Stimulated activated CD4-positive, alpha-beta T cell treated with anti-CD3 and anti-CD28 coated beads, Interleukin-15, amount 100 ng/mL, for 1 hour (primary cell): Measurements from ENCODE around the gene TRIM54.

Experiments
- DNase-seq, 2 donors: peaks; one replicate each; pipeline ENCODE4 v3.0.0-alpha.2; 2020; ENCODE audit warnings: low read depth in 1 of 2, low spot score in 1 of 2

TRIM54 gene, protein sequence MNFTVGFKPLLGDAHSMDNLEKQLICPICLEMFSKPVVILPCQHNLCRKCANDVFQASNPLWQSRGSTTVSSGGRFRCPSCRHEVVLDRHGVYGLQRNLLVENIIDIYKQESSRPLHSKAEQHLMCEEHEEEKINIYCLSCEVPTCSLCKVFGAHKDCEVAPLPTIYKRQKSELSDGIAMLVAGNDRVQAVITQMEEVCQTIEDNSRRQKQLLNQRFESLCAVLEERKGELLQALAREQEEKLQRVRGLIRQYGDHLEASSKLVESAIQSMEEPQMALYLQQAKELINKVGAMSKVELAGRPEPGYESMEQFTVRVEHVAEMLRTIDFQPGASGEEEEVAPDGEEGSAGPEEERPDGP

DNA sequence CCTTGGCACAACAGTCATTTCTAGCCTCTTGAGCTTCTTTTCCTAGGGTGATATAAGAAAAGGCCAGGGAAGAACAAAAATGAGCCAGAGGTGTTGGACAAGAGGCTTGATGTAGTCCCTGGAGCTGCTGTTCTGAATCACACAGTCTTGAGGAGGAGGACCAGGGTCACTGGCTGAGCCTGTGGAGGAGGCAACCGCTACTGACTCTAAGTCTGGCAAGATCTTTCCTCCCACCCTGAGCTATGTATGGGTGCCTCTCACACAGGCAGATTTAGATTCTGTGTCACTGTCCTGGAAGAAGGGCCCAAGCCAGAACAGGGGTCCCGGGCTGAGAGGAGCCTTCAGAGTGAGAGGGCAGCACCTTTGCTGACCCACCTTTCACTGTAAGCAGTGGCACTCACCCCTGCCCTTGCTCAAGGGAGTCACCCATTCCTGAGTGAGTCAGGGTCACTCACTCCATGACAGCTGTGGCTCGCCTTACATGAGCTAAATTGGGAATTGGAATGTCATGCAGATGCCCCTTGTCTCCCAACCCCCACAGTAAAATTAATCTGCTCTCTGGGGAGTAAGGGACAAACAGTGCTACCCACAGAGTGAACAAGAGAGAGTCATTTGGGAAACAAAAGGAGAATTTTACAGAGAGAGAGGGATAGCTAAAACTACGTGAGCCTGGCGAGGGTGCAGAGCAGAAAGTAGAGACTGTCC lies at the start of gene TRIM54:
TSS of gene TRIM54 (plus strand) at position 575 of the 705 bp plus-strand sequence. CDS start 303 bp downstream, outside the sequence.
- no peak for DNase-seq

DNA sequence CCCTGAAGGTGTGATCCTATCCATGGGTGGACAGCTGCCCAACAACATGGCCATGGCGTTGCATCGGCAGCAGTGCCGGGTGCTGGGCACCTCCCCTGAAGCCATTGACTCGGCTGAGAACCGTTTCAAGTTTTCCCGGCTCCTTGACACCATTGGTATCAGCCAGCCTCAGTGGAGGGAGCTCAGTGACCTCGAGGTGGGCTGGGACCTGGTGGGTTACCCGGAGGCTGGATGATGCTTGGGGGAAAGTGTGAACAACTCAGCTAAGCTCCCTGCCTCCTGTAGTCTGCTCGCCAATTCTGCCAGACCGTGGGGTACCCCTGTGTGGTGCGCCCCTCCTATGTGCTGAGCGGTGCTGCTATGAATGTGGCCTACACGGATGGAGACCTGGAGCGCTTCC lies 48.9 kb upstream of the TRIM54 start:
- DNase-seq, result no peak

DNA sequence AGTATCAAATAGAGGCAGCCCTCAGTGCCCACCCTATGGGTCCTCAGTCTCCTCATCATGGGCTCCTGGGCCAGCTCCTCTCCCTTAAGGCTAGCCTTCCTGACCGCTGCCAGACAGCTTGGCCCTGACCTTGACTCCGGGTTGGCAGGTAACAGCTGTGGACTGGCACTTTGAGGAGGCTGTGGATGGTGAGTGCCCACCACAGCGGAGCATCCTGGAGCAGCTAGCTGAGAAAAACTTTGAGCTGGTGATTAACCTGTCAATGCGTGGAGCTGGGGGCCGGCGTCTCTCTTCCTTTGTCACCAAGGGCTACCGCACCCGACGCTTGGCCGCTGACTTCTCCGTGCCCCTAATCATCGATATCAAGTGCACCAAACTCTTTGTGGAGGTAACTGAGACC lies 46.1 kb upstream of the TRIM54 start:
- no peak for DNase-seq

DNA sequence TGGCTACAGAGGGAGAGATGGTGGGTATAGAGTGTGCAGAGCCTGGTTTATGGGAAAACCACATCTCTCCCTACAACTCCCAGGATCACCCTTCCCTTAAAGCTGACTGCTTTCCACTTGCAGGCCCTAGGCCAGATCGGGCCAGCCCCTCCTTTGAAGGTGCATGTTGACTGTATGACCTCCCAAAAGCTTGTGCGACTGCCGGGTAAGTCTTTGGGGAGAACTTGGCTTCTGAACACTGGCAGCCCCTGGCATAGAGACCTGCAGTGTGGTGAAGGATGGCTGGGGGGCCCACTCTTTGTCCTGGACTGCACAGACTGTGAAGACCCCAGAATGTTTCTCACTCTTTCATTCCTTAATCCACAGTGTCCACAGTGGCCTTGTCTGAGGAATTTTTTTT lies 45.6 kb upstream of the TRIM54 start:
- DNase-seq, result no peak

DNA sequence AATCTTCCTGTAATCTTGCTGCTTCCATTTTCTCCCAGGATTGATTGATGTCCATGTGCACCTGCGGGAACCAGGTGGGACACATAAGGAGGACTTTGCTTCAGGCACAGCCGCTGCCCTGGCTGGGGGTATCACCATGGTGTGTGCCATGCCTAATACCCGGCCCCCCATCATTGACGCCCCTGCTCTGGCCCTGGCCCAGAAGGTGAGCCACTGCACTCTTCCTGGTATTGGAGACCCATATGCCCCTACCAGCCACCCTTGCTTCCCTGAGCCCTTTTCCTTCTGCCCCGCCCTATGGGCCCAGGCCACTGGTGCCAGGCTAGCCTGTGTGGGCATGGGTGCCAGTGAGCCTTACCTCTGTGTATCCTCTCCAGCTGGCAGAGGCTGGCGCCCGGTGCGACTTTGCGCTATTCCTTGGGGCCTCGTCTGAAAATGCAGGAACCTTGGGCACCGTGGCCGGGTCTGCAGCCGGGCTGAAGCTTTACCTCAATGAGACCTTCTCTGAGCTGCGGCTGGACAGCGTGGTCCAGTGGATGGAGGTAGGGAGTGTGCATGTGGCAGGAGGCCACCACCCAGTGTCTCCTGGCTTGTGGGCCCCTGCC lies 44.8 kb upstream of the TRIM54 start:
- no peak for DNase-seq

DNA sequence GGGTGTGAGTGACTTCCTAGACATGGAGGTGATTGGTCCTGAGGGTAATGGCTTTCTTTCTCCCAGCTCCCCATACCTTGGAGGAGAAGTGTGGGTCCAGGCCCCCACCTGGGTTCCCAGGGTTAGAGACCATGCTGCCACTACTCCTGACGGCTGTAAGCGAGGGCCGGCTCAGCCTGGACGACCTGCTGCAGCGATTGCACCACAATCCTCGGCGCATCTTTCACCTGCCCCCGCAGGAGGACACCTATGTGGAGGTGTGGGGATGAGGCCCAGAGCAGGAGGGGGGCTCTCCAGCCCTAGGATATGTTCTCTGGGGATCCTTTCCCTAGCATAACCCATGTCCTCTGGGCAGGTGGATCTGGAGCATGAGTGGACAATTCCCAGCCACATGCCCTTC lies 43.3 kb upstream of the TRIM54 start:
- DNase-seq, result no peak

DNA sequence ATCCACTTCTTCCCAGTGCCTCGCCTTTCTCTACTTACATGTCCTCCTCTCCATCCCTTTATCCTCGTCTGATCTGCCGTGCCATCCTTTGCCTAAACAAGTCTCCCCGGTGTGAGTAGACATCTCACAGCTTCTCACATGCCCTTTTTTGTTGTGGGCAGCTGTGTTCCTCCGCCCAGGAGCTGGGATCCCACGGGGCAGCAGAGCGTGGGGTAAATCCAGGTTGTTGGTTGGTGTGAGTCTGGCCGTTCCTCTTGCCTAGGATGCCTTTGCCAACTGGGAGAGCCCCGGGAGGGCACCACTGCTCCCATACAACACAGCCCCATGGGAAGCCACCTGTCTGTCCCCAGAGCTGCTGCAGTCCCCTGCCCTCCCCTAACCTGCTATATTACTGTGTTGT lies 41.8 kb upstream of the TRIM54 start:
- DNase-seq, result no peak

DNA sequence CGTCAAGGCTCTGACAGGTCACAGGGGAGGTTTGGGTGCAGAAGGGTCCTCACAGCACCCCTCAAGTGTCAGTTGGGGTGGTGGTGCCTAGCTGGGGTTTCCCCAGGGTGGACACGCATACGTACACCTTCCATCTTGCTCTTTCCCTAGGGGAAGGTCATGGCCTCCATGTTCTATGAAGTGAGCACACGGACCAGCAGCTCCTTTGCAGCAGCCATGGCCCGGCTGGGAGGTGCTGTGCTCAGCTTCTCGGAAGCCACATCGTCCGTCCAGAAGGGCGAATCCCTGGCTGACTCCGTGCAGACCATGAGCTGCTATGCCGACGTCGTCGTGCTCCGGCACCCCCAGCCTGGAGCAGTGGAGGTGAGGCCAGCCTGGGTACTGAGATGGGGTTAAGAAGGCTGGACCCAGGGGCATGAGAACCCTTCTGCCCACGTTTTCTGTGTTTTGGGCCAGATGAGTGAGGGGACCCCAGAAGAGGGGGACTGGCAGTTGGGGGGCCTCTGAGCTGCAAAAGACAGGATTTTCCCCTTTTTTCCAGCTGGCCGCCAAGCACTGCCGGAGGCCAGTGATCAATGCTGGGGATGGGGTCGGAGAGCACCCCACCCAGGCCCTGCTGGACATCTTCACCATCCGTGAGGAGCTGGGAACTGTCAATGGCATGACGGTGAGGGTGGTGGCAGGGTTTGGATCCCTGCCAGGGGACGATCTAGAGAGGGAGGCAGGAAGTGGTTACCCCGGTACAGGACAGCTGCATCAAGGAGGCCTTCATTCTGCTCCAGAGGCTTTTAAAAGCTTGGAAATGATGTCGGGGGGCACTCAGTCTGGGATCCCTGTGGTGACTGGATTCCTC lies 40.2 kb upstream of the TRIM54 start:
- no peak for DNase-seq

DNA sequence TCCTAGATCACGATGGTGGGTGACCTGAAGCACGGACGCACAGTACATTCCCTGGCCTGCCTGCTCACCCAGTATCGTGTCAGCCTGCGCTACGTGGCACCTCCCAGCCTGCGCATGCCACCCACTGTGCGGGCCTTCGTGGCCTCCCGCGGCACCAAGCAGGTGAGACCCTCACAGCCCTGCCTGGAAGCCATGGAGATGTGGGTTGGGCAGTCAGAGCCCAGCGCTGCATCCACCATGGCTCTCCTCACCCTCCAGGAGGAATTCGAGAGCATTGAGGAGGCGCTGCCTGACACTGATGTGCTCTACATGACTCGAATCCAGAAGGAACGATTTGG lies 39.6 kb upstream of the TRIM54 start:
- DNase-seq, result no peak

DNA sequence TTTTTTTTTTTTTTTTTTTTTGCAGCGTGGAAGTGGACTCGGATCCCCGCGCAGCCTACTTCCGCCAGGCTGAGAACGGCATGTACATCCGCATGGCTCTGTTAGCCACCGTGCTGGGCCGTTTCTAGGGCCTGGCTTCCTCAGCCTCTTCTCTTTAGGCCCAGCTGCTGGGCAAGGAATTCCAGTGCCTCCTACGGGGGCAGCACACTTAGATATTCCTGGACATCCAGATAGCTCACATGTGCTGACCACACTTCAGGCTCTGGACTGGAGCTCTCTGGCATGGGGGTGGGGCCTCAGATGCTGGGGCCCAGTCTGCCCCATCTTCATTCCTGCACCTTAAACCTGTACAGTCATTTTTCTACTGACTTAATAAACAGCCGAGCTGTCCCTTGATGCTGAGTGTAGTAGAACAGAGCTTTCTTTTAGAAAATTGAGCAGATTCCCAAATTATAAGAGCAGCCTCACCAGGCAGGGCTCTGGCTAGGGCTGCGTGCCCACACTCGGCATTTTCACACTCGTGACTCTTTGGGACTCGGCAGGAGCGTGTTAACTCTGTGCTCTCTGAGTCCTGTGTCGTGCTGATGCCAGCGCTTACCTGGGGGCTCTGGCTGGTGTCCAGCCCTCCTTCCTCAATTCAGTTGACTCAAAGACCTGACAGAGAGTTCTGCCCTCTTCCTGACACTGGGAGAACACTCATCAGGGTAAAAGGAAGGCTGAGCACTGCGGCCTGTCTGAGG lies 38.7 kb upstream of the TRIM54 start:
- no peak for DNase-seq

DNA sequence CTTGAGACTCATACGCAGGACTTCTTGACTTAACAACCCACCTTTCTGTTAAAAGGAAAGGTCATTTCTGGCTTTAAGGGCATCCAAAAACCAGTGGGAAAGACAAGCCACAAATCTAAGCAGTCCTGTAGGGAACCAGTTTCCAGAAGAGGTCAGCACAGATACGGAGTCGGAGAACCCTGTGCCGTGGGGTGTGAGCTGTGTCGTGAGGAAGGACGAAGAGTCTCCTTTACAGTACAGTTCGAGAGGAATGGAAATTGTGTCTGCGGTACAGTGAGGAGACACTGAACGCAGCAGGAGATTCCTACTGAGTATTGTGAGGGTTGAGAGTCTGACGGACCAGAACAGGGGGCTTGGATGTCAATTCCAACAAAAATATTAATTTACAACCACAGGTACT lies 37.1 kb upstream of the TRIM54 start:
- no peak for DNase-seq

DNA sequence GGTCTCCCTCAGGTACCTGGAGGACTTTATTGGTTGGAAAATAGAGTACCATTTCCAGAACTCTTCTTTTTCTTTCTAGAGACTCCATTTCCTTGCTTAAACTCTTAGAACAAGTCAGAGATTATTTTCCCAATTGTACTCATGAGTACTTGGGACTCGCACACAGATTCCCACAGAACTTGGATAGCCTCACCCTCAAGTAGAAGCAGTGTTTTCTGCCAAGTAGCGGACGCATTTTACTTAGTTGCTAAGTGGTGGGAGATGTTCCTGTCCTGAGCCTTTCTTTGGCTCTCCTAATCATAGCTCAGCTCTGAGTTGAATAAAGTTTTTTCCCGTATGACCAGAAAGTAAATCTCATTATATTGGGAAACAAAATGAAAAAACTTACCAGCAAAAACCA lies 36.6 kb upstream of the TRIM54 start:
- no peak for DNase-seq

DNA sequence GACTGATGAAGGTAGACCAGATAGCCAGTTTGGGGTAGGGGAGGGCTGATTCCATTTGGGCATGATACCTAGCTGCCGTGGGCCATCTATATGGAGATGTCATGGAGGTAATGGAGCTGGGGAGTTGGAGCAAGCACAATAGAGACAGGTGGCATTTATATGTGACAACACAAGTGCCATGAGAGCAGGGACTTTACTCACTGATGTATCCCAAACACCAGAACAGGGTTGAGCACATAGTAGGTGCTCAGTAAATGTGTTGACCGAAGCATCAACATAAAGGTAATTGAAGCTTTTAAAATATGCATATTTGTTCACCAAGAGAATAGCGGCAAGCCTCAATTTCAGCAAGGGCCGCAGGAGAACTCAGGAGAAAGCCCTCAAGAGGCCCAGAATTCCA lies 34.3 kb upstream of the TRIM54 start:
- DNase-seq, result no peak

DNA sequence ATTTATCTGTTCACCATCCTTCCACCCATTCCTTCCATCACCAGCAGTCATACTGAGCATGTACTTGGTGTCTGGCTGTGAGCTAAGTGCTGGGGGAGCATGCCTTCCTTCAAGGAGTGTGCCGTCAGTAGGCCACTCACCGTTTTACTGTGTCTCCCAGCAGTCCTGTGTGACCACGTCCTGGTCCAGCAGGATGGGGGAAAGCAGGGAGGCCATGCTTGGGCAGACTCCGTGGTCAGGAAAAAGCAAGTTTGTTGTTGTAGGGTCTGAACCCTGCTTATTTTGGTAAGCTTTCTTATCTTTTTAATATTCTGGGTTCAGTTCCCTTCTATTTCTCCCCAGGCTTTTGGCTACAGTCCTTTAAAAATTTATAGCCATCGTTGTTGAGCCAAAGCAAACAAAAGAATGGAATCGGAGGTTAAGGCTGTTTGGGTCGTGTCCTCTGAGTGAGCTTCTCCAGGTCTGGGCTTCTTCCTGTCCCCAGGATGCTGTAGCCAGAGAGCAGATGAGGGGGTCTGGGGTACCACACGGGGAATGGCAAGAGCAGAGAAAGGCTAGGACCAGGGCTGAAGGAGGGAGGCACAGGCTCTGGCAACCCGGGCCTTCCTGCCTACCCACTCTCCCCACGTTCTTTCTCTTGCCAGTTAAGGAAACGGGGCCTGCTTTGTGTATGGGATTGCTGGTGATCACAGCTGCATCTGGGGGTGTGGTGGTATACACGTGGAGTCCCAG lies 32.9 kb upstream of the TRIM54 start:
- no peak for DNase-seq

DNA sequence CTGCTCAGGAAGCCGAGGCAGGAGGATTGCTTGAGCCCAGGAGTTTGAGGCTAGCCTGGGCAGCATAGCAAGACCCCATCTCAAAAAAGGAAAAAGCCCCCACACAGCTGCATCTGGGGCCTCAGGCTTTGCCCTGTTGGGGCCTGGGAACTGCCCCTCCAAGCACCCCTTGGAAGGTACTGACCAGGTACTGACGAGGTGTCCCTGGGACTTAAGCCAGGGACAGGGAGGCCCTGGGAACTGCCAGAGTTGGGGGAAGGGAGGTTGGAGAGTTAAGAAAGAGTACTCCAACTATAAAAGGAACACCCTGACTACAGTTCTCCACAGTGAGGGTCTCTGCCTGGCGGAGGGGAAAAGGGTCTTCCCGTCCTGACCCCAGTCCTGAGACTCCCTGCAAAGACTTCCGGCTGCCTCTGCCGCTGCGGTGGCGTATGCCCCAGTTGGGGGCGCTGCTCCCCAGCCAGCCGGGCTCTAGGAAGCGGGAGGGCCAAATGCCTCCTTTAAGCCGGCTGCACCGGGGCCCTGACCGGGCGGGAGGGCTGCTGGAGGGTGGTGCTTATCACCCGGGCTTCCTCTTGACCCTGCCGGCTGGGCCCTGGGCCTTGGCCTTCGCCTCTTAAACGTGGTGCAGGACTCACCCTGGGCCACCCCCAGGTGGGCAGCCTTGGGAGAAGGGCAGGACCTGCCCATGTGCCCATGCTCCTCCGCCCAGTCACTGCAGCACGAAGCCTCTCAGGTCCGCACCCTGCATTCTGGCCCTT lies 32.2 kb upstream of the TRIM54 start:
- DNase-seq, result peak in 1 of 2 donors; percentile 49

DNA sequence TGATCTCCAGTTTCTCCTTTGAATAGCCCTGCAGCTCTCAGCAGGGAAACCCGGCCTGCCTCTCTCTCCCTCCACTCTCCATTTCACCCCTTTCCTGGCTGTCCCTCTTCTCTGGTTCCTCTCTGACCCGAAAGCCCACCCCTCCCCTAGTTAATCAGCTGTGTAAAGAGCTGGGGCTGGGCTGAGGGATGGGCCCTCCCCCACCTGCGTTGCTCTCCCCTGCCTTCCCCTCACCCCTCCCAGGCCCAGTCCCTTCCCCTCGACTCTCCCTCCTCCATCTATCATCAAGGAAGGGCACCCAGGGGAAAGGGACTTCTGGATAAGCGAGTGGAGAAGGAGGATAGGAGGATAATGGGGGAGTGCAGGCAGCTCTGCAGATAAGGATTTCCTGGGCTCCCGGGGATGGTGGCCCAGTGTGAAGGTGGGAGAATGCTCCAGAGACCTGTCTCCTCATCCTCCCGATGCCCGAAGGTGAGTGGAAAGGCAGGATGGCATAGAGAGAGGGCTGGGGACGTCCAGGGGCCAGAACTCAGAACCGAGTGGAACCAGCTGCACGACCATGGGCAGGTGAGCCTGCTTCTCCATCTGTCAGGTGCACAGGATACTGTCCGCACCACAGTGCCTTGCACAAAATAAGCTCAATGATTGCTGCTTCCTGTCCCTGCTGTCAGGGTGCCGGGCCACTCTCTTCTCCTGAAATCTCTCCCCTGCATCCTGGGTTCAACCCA lies 31.4 kb upstream of the TRIM54 start:
- no peak for DNase-seq

DNA sequence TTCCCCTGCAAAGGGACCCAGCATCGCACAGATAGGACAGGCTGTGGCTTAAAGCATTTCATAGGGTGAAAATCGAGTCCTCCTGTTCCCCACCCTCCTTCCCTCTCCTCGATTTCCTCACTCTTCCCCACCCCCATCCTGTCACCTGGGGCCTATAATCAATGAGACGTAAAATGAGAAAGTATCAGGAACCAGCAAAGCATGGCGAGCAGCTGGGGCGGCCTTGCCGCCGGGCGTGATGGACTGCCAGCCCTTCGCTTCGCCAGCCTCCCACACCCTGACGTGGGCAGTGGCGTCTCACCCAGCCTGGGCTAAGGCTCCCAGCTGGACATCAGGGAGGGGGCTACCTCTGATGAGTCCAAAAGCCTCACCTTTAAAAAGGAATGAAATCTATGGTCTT lies 30.5 kb upstream of the TRIM54 start:
- DNase-seq, result no peak

DNA sequence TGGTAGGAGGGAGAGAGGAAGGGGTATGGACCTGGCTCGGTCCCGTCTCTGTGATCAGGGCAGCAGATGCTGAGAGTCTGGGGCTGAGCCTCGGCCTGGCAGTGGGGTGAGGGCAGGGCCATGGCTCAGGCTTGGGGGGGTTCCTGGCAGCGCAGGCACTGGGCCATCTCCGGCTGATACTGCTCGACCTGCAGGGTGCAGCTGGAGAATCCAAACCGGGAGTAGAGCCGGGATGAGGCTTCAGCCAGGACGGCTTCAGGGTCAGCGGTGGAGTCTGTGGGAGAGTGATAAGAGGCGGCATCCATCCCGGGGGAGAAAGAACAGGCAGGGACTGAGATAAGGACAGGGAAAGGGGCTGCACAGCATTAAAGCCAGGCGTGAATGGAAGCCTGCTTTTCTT lies 27.0 kb upstream of the TRIM54 start:
- no peak for DNase-seq

DNA sequence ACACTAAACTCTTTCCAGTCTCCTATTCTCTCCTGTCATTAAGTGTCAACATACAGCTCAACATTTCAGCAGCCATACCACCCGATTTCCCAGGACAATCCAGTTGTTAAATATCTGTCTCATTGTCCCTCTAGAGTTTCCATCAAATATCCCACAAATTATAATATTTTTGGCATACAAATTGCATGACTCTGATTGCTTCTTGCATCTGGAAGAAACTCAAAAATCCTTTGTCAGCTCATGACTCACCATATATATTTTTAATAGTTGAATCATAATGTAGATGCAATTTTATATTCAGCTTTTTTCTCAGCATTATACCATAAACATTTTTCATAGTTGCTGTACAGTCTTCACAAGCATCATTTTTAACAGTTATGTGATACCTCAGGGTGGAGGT lies 26.6 kb upstream of the TRIM54 start:
- no peak for DNase-seq
